Measurements from ENCODE around the gene LRP1B.

- TF ChIP-seq, protein P1, sequence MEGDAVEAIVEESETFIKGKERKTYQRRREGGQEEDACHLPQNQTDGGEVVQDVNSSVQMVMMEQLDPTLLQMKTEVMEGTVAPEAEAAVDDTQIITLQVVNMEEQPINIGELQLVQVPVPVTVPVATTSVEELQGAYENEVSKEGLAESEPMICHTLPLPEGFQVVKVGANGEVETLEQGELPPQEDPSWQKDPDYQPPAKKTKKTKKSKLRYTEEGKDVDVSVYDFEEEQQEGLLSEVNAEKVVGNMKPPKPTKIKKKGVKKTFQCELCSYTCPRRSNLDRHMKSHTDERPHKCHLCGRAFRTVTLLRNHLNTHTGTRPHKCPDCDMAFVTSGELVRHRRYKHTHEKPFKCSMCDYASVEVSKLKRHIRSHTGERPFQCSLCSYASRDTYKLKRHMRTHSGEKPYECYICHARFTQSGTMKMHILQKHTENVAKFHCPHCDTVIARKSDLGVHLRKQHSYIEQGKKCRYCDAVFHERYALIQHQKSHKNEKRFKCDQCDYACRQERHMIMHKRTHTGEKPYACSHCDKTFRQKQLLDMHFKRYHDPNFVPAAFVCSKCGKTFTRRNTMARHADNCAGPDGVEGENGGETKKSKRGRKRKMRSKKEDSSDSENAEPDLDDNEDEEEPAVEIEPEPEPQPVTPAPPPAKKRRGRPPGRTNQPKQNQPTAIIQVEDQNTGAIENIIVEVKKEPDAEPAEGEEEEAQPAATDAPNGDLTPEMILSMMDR (IDR thresholded peaks at IDR 0.05), result no peak
- TF ChIP-seq POLR2A (IDR thresholded peaks at IDR 0.05), result no peak
Measured at GRCh38 chr2:142045641-142046040, 85.2 kb downstream of the LRP1B start.

Data from tibial nerve (tissue), 3 donors.